HepG2 (cell line): ENCODE data around the gene TRAF3.

ENCODE experiments used
- AKAP8 ChIP-seq: sonication (generic); formaldehyde crosslinking; IDR thresholded peaks from 2 replicates; pipeline ENCODE4 v1.5.1; 2020; ENCODE audit warnings: mild to moderate bottlenecking, missing genetic modification reagents
- ARNT ChIP-seq: fragments of 450-650 bp; IDR thresholded peaks from 2 replicates; pipeline ENCODE4 v1.6.1; 2017
- FOSL1 ChIP-seq: sonication (generic); formaldehyde crosslinking; IDR thresholded peaks from 2 replicates; pipeline ENCODE4 v1.9.0; 2021; ENCODE audit warnings: missing genetic modification reagents, borderline replicate concordance
- JUN ChIP-seq: sonication (generic); formaldehyde crosslinking; IDR thresholded peaks from 2 replicates; pipeline ENCODE4 v1.4.0; 2020; ENCODE audit warnings: mild to moderate bottlenecking, missing genetic modification reagents
- KAT7 ChIP-seq: IDR thresholded peaks from 2 replicates; pipeline ENCODE4 v1.6.1; 2018; ENCODE audit warnings: borderline replicate concordance, missing compliant biosample characterization
- NR2C2 ChIP-seq: sonication (generic); formaldehyde crosslinking; IDR thresholded peaks from 2 replicates; pipeline ENCODE4 v1.4.0; 2020; ENCODE audit warnings: missing genetic modification reagents, mild to moderate bottlenecking, moderate library complexity, borderline replicate concordance
- RAD21 ChIP-seq: fragments of 450-650 bp; formaldehyde crosslinking; IDR thresholded peaks from 2 replicates; pipeline ENCODE4 v1.5.0; 2020; ENCODE audit warnings: mild to moderate bottlenecking
- RBM39 ChIP-seq: fragments of 200-400 bp; formaldehyde crosslinking; IDR thresholded peaks from one replicate; pipeline ENCODE4 v1.6.1; 2018; ENCODE audit warnings: antibody characterized with exemption, mild to moderate bottlenecking, low read depth, low read length; ENCODE audit not compliant: poor library complexity, severe bottlenecking
- TCF7 ChIP-seq: sonication (generic); IDR thresholded peaks from 2 replicates; pipeline ENCODE4 v1.6.1; 2016; ENCODE audit warnings: antibody characterized with exemption, low read depth
- ZFP36 ChIP-seq: fragments of 150-350 bp; IDR thresholded peaks from 2 replicates; pipeline ENCODE4 v1.6.1; 2018; ENCODE audit warnings: borderline replicate concordance, low read length, low read depth; ENCODE audit not compliant: partially characterized antibody
- ZNF232 ChIP-seq: sonication (generic); formaldehyde crosslinking; IDR thresholded peaks from 2 replicates; pipeline ENCODE4 v1.4.0; 2020; ENCODE audit warnings: missing genetic modification reagents, borderline replicate concordance
- ZNF256 ChIP-seq: sonication (generic); formaldehyde crosslinking; conservative IDR thresholded peaks from 2 replicates; pipeline ENCODE4 v1.4.0; 2020; ENCODE audit warnings: missing genetic modification reagents
- TF ChIP-seq, protein P1 (sequence below): sonication (generic); formaldehyde crosslinking; IDR thresholded peaks from 2 replicates; pipeline ENCODE4 v1.5.0; 2020; ENCODE audit warnings: mild to moderate bottlenecking, missing genetic modification reagents, moderate library complexity

DNA sequence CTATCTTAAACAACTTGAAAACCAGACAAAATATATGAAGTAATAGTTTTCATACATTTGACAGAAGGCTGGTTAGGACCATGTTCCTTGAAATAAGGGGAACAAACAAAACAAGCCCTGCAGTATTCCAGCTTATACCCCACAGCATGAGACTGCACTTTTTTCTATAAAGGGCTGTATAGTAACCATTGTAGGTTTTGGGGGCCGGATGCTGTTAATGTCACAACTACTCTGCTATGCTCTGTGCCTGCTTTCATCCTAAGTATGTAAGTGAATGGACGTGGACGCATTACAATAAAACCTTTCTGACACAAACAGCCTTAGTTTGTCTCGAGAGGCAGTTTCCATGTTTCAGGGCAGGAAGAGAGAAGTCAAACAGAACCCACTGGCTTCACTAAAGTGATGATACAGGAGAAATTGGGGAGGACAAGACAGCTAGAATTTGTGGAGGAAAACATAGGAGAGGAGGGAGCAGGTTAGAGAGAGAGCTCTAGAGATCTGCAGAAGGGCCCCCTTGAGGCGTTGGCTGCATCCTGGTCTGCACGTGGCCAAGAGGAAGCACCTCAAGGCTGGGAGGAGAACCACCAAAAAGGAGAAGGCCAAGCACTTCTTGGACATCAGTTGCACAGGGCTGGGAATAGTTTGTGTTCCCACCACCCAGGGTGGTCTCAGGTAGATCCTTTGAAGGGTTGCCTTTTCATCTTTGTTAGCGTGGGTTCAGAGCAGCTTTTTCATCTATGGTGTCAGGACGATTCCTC, 63.7 kb downstream of the TRAF3 start:
- no peak for TF ChIP-seq ARNT
- no peak for TF ChIP-seq ZFP36
- TF ChIP-seq ZNF232 (CRISPR knock-in tag), result no peak
- no peak for TF ChIP-seq FOSL1 (CRISPR knock-in tag)
- TF ChIP-seq AKAP8, result no peak
- TF ChIP-seq JUN (CRISPR knock-in tag), result no peak
- TF ChIP-seq NR2C2 (CRISPR knock-in tag), result no peak
- TF ChIP-seq RBM39, result no peak
- no peak for TF ChIP-seq TCF7
- no peak for TF ChIP-seq RAD21 (CRISPR knock-in tag)
- TF ChIP-seq, protein P1, sequence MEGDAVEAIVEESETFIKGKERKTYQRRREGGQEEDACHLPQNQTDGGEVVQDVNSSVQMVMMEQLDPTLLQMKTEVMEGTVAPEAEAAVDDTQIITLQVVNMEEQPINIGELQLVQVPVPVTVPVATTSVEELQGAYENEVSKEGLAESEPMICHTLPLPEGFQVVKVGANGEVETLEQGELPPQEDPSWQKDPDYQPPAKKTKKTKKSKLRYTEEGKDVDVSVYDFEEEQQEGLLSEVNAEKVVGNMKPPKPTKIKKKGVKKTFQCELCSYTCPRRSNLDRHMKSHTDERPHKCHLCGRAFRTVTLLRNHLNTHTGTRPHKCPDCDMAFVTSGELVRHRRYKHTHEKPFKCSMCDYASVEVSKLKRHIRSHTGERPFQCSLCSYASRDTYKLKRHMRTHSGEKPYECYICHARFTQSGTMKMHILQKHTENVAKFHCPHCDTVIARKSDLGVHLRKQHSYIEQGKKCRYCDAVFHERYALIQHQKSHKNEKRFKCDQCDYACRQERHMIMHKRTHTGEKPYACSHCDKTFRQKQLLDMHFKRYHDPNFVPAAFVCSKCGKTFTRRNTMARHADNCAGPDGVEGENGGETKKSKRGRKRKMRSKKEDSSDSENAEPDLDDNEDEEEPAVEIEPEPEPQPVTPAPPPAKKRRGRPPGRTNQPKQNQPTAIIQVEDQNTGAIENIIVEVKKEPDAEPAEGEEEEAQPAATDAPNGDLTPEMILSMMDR (CRISPR knock-in tag), result no peak
- TF ChIP-seq ZNF256 (CRISPR knock-in tag), result no peak
- no peak for TF ChIP-seq KAT7 (CRISPR knock-in tag)
